ENCODE measurements around the gene NRXN2.

The NRXN2 gene
- 0.05 to 0.58 (median 0.11) reads per million in 3 experiments for total RNA-seq

DNA sequence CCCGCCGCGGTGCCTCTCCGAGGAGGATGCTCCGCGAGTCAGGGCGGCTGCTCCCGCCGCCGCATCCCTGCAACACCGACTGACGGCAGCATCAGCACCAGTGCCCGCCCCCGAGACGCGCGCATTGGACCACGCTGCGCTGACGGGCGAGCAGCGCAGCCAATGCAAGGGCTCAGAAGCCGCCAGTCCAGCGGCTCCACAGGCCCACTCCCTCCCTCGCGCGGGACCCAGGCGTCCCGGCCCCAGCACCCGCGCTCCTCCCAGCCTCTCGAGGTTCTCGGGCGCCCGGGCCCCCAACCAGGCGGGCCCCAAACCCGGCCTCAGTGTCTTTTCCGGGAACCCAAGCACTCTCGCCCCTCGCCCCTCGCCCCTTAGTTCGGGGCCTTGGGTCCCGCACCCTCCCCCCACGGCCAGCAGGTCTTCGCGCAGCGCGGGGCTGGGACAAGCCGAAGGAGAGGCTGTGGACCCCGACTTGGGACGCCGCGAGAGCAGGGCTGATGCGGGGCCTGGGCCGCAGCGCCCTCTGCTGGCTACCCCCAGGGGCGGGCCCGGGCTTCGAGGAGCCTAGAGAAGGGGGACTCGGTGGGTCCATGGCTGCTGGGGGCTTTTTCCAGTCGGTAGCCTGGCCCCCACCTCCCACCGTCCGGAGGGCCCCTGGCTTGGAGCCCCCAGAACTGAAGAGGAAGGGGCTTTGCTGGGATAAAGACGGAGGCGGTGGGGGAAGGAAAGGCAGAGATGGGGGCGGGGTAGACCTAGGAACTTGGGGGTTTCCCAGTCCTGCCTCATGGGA, at the start of gene NRXN2:
TSS of gene NRXN2 (minus strand) at position 81 of the 790 bp plus-strand sequence. CDS start 9,498 bp downstream, outside the sequence.
- DNase-seq = peak; percentile 83

DNA sequence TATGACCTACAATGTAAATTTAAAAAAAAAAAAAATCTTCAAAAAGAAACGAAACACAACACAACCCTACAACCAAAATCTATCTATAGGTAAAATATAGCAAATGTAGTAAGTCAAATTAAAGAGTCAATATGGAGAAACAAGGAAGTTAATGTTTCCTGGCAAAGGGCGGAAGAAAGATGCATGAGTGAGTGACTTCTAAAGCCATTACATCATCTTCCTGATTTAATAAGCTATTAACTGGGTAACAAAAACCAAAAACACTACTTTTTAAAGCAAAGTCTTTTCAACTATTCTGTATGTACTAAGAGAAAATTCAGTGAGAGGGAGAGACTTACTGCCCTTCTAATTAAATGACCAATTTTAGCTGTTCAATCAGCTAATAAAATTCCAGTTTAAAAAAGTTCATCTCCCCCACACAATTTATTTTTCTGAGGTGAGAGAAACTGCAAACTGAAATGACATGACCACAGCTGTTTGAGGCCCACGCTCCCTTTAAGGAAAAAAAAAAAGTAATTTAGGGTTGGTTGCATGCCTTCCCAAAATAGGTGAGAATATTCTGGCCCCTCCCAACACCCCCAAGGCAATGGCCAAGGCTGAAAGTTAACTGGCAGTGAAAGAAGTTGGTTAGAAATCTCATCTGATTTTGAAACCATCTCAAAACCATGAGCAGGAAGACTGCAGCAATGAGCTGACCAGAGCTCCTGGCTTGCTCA, 49.5 kb upstream of the NRXN2 start:
- DNase-seq = no peak

DNA sequence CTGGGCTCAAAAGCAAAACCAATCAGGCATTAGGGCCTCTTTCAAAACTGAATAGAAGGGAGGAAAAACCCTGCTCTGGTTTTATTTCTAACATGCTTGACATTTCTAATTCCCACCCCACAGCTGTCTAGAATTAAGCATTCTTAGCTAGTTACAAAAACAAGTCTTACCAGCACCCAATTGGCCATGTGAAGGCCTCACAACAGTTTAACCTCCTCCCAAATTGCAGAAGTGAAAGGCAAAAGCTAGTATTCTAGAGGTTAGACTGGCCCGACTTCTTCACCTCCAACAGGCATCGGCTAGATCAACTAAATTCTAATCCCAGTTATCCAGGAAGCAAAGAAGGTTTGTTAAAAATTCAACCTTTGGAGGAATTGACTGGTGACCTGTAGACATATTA, 48.9 kb upstream of the NRXN2 start:
- DNase-seq = no peak

DNA sequence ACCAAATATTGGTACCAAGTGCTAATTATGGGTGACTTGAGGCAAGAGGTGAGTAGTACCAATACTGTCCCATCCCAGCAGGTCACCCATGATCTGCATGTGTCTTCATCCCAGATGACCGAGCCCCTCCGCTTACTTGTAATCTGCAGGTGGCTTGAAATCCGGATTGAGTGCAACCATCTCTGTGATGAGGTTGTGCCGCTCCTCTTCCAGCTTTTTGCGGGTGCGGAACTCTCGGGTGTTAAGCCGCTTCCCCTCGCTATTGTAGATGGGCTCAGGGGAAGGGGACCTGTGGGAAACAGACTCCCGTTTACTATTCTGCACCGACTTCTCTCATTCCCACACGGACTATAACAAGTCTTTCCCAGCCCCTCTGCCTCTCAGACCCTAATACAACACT, 47.1 kb upstream of the NRXN2 start:
- DNase-seq = no peak

DNA sequence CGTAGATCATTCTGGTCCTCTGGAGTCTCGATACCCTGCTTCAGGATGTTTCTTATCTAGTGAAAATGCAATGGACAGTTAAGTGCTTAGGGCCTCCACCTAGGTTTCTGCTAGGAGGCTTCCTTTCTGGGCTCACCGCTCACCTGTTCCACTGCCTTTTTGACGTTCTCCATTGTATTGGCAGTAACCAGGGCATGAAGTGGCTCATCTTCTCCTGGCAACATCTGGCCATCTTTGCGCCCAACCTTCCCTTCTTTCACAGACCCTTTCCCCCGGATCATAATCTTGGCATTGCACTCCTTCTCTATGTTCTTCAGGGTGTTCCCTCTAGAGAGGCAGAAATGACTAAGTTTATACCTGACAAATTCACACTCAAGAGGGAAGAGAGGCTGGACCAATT, 46.3 kb upstream of the NRXN2 start:
- no peak for DNase-seq

DNA sequence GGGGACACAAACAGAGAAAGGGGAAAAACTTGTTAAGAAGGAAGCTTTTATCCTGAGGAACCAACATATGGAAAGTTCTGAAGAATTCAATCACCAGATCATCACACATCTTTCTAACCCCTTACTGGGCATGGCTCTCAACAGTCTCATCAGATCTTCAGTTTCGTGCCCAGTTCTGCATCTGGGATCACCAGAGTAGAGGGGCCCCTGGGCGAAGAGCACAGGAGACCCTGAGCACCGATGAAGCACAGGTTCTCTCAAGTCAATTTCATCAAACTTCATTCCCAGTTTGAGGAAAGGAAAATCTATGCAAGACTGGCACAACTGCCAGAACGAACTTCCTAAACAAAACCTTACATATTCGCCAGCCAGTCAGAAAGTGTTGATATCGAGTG, 45.3 kb upstream of the NRXN2 start:
- DNase-seq = no peak

DNA sequence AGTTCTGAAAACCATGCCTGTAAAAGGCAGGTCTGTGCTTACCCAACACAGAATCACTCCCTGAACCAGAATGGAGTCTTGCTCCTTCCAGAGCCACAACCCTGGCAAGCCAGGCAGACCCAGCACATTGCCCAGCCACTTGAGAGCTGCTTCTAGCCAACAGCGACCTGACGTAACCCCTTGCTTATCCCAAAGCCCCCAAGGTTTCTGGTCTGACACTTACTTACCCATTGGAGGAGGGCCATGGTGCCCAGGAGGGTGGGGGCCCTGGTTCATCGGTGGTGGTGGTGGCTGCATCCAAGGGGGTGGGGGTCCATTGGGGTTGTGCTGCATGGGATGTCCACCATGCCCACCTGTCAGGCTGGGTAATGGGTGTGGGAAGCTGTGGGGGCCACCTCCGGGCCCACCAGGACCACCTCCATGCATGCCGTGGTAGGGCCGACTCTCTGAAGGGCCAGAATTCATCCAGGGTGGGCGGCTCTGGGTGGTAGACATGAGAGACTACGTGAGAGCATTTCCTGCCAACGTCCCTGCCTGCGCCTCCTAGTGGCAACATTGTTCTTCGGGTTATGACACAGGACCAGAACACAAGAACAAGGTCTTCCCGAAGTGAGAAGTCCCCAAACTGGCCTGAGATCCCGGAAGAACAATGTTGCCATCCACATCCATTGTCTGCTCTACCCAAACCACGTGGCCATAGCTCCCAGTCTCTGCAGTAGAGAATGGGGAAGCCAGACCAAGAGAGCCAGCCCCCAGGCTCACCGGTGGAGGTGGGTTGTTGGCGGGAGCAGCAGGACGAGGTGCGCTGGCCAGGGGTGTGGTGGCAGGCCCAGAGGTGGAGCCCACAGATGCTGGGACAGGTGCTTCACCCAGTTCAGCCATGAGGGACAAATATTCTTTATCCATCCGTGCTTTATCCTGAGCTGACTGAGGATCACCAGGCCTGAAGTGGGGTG, 44.6 kb upstream of the NRXN2 start:
- peak; percentile 70 for DNase-seq

DNA sequence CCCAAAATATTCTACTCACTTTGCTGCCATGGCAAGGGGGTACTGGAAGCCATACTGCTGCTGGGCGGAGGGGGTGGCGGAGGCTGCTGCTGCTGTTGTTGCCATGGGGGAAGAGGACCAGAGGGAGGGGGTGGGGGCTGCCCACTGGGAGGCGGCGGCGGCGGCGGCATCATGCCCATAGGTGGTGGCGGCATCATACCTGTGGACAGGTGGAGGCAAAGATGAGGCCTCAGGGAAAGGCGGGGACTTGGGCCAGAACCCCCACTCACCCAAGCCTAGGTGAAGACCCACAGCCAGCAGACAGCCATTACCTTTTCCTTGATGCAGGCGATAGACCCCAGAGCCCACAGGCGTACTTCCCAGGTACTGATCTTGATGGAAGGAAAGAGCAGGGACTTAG, 43.9 kb upstream of the NRXN2 start:
- no peak for DNase-seq

DNA sequence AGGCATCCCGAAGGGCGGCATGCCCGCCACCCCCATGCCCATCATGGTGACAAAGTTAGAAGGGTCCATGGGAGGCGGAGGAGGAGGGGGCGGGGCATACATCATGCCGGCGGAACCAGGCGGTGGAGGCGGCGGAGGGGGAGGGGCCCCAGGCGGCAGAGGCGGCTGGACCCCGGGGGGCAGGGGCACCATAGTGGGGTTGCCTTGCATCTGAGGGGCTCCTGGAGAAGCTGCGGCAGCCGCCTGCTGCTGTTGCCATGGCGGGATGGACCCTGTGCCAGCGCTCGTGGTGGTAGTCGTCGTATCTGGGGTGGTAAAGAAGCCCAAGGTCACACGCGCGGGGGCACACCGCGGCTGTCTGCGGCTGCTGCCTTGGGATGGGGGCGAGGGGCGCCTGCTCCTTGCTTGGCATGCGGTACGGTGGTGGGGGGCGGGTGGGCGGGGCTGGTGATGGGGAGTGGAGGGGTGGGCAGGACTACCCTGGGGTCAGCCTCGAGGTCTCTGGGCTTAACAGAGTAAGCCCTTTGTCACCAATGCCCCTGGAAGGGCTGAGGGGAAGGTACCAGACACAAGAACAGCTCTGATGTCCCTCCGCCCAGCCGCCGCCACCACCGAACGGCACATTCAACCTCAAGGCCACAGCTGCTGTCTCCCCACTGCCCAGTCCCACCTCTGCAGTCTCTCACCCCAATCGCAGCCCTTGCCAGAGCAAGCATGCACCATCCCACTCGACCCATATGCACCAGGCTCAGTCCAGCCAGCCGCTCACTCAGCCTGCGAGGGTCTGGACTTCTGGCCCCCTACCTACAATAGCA, 43.1 kb upstream of the NRXN2 start:
- no peak for DNase-seq

DNA sequence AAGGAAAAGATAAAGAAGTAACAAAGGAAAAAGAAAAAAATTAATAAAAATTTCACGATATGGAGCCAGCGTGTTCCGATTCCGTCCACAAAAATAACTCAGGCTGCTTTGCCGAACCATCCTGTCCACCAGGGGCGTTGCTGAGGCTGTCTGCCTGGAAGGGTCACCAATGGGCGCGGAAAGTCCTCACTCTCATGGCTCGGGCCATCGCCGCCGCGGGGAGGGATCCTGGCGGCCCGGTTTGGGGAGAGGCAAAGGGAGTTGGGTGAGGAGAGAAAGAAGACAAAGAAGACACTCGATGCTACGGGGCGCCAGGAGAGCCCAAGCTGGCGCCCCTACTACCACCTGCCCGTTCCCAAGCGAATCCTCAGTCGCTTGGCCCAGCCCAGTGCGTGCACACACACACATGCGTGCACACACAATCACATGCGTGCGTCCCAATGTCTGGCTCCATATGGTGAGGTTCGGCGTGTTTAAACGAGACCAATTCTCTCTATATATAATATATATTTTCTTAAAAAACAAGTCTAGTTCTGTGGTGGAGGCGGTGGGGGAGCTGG, 42.4 kb upstream of the NRXN2 start:
- DNase-seq = no peak

DNA sequence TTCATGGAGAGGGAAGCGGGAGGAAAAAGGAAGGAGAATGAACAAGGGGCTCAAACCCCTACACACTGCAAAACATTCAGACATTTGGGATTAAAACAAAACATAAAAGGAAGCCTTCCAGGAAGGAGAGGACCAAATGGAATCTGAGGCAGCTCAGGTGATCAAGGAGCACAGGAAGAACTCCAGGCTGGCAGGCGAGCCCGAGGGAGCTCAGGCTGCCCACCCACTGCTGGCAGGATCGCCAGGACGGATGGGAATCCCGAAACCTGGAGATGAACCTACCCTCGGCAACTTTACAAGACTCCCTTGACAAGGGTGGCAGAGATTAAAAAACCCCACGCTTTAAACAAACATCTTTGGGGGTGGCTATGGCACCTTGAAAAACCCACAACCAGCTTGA, 41.8 kb upstream of the NRXN2 start:
- DNase-seq = no peak

DNA sequence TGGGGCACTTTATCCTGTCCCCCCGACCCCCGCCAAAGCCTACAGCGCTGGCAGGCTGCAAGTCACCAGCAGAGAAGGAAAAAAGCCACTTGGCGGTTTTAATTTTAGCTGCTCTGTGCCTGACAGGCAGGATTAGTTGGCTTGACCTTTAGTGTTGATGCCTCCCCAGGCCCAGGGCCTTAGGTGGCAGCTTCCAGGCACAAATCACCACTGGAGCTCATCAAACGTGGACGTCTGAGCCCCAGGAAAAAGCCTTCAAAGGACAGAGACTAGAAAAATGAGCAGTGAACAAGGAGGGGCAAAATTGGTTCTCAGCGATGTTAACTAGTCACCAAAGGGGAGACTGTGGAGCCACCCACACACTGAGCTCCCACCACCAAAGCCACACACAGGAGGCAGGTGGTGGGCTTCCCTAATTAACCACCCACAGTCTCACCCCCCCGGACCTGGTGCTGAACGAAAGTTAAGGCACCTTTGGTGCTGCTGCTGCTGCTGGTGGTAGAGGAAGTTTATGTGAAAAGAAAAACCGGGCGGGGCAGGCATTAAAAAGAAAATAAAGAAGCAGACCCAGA, 41.1 kb upstream of the NRXN2 start:
- peak; percentile 69 for DNase-seq

DNA sequence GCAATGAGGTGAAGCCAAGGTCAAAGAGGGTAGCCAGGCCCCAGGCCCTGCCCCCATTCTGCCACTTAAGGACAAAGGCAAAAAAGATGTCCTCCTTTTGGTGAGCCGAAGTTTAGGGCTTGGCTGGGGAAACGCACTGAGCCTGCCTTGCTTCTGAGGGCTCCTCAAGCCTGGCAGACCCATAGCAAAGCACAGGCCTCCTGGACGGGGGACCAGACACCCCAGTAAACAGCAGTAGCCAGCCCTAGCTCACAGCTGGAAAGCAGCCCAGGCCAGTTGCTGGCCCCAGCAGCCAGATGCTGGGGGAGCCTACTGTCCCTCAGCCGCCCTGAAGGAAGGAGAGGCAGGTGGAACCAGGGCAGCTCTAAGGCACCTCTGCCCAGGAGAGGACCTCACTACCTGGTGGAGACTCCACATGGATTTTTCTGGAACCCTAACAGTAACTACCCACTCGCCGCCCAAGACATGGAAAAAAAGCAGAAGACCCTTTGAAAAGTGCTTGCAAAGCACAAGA, 40.6 kb upstream of the NRXN2 start:
- DNase-seq = no peak

DNA sequence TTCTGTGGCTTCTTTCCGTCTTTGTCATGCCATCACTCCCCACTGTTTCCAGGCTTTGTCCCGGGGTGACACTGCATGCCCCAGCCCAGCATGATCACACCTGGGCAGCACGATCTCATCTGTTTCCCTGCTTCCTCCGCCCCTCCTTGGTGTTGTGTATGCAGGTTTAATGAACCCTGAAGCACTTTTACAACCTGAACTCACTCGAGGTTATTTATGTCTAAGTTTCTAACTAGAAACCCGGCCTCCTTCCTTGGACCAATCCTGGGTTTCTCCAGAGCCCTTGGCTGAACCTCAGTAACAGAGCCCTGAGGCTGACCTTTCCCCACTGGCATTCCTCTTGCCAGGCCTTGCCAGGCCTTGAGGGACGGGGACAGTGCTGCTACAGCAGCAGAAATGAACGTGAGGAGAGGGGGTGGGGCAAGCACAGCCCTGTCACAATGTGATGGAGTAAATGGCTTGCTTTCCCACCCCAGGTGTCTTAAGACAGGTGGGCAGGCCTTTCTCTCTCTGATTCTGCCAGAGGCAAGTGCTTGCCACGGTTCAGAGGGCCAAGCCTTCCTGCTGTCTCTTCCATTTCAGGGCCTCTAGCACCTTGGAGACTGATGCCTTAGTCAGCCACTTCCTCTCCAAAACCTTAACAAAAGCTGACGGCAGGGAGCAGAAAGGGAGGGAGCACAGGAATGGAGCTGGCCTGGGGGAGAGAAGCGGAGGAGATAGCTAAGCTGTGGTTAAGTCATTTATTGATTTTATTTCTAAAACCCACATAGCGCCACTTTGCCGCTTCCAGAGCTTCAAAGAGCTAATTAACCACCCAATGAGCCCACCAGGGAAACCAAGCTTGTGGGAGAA, 39.9 kb upstream of the NRXN2 start:
- no peak for DNase-seq

DNA sequence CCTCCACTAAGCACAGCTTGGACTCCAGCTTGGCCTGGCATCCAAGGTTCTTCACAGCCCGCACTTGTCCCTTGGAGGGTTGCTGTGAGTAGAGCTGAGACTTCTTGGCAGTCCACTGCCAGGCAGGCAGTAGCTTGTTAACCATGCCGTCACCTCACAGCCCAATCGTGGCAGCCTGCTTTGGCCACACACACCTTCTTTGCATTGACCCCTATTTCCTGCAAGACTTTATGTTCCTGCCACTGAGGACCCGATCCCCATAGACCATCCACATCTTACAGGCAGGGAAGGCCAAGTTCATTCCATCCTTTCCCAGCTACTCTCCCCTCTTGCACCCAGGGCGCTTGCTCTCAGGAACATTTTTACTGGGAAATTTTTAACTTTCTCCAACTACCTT, 39.3 kb upstream of the NRXN2 start:
- no peak for DNase-seq

DNA sequence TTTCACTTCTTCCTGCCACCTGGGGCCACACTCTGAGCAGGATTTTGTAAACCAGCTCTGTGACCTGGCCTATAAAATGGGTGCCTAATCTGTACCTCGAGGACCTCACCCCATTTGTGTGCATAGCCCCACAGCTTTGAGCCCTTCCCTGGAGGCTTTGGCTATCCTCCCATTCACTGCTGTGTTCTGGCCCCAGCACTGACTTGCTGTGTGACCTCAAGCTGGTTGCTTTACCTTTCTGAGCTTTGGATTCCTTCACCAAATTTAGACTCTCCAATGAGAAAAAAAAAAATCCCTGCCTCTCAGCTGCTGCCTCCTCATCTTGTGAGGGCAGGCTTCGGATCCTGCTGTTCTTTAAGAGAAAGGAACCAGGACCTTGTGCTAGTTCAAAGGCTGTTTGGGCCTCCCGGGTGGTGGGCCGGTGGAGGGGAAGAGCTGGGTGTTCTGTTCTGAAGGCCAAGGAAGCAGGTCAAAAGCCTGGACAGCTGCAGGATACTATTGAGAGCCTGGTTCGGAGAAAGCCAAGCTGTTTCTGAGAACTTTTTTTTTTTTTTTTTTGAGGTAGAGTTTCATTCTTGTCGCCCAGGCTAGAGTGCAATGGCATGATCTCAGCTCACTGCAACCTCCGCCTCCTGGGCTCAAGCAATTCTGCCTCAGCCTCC, 37.9 kb upstream of the NRXN2 start:
- DNase-seq = no peak

DNA sequence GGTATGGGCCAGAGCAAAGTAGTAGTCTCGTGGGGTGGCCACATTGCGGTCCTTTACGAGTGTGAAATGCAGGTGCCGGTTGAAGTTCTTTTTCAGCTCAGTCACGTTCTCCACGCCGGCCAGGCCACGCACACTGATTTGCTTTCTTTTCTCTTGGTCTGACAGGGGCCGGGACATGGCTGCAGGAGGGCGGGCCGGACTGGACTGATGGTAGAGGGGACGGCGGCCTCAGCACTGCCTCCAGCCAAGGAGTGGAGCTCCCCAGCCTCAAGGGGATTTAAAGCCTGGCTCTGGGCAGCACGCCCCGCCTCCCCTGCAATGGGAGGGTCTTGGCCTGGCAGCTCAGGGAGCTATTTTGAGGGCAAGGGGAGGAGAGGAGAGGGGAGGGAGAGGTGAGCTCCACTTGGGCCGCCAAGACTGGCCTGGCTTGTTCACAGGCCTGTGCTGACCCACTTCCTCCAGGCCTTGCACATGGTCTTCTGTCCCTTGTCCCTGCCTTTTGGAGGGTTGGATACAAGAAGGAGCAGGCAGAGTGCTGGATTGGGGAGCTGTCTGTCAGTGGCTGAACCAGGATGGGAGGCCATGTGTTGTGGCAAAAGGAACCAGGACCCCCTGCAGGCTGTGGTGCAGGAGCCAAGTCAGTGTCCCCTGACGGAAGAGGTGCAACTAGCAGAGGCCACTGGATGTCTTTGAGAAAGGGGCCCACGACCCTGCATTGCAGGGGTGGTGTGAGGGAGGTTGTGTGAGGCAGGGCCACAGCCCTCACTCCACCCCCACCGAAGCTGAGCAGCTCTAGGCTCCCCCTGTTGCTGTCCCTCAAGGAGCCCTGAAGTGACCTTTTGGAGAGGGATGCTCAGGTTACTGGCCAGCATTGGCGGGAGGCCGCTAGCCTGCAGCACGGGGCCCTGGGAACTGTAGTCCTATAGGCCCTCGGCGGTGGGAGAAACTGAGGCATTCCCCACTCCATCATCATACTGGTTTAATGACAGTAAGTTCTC, 37.0 kb upstream of the NRXN2 start, which contains the start of gene PYGM:
TSS of gene PYGM (minus strand) at position 253 of the 998 bp plus-strand sequence. CDS start at position 177, 76 bp downstream.
- no peak for DNase-seq

DNA sequence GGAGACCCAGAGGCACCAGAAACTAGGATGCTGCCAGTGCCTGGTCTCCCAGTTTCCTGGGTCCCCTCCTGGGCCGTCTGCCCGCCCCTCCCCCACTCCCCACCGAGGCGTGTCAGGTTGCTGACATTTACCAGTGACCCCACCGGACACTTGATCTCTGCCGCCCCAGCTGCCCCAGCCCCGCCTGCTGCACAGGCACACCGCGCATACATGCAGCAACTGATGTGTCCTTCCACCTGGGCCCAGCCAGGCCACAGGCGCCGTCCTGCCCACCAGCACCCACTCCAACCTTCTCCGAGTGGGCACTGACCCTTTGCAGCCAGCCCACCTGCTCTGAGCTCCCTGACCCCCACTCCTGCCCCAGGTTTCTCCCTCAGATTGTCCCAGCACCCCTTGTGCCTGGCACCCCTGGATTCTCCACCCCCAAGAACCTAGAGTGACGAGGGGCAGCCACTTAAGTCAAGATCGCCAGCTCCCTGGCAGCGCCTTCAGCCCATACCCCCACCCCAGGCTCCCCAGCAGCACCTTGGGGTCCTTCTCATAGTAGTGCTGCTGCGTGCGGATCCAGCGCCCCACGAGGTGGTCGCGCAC, 36.2 kb upstream of the NRXN2 start:
- DNase-seq = no peak

Data from central memory CD4-positive, alpha-beta T cell (primary cell).